Lower leg skin (tissue), 3 donors: Measurements from ENCODE around the gene SVIL.

Experiments used
- POLR2A ChIP-seq, 2 donors: fragments of 450-650 bp; IDR thresholded peaks; one replicate each; pipeline ENCODE4 v1.6.1; 2016 to 2017; ENCODE audit warnings: antibody characterized with exemption in 2 of 2, mild to moderate bottlenecking in 1 of 2, moderate library complexity in 1 of 2
- TF ChIP-seq, protein P1 (sequence below), 3 donors: fragments of 450-650 bp; IDR thresholded peaks; one replicate each; pipeline ENCODE4 v1.5.1; 2016; ENCODE audit warnings: antibody characterized with exemption in 3 of 3, mild to moderate bottlenecking in 3 of 3, moderate library complexity in 2 of 3

- no peak for TF ChIP-seq POLR2A (IDR thresholded peaks at IDR 0.05)
- TF ChIP-seq, protein P1, sequence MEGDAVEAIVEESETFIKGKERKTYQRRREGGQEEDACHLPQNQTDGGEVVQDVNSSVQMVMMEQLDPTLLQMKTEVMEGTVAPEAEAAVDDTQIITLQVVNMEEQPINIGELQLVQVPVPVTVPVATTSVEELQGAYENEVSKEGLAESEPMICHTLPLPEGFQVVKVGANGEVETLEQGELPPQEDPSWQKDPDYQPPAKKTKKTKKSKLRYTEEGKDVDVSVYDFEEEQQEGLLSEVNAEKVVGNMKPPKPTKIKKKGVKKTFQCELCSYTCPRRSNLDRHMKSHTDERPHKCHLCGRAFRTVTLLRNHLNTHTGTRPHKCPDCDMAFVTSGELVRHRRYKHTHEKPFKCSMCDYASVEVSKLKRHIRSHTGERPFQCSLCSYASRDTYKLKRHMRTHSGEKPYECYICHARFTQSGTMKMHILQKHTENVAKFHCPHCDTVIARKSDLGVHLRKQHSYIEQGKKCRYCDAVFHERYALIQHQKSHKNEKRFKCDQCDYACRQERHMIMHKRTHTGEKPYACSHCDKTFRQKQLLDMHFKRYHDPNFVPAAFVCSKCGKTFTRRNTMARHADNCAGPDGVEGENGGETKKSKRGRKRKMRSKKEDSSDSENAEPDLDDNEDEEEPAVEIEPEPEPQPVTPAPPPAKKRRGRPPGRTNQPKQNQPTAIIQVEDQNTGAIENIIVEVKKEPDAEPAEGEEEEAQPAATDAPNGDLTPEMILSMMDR (IDR thresholded peaks at IDR 0.05), result no peak
Measured at GRCh38 chr10:29583674-29584073, 51.1 kb downstream of the SVIL start.
